HG03135 (cell line): ENCODE results near the gene TNFRSF11A.

ENCODE experiments used
- ATAC-seq: cut with Tn5 transposase; IDR thresholded peaks from one replicate; pipeline ENCODE4 v1.9.1; 2021; ENCODE audit warnings: mild to moderate bottlenecking, moderate library complexity; ENCODE audit not compliant: unreplicated experiment

The TNFRSF11A gene

DNA sequence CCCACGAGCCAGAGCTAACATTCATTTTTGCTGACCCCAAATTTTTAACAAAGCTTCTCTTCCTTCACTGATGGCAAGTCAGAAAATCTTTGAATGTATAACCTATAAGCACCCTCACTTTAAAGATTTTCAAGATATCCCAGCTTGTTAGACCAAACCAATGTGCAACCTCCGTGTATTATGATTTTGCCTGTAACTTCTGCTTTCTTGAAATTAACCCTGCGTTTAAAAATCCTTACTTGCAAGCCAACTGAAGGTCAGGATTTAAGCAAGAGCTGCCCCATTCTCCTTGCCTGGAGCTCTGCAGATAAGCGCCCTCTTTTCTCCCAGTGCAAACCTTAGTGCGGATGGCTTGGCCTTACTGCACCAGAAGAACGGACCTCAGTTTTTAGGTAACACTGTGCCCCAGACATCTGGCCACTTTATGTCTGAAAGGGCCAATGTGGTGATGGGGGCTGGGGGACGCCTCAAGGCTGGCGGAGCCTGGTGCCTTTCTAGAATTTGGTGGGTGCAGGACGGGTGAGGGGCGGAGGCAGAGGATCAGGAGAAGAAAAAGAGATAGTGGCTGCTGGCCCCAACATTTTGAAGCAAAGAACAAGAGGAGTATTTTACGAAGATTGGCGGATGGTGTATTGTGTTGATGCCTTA lies 805 bp upstream of the TNFRSF11A start:
- no peak for ATAC-seq

DNA sequence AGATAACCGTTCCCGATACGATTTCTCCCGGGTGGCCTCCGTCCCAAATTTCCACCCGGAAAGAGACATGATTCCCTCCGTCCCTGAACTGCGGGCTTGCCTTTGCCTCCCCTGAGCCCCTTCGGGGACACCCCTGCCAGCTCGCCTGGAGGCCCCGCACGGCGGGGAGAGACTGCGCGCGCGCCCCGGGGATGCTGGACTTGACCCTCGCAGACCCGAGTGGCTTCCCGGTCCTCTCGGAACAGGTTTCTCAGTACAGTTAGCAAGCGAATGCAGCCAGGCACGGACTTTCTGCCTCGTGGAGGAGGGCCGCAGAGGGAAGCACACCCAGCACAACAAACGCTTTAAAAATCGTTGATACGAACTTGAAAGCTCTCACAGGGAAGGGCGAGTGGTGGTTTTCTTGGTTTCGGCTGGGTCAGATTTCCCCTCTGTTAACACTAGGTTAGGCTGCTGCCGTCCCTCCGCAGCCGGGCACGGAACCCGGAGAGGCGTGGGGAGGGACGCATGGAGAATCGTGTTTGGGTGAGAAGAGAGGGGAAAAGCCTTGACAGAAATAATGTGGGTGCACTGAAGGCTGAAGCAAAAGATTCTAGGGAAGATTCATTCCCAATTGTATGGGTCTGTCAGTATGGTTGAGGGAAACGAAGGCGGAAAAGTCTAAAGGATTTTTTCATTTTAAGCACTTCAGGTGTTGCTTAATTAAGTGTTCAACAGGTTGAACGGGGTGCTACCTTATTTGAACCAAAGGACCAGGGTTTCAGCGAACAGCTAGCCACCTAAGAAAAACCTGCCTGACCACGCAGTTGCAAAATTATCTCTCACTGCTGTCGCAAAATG lies 916 bp downstream of the TNFRSF11A start:
- peak; percentile 25 for ATAC-seq

- no peak for ATAC-seq
Measured at GRCh38 chr18:62326646-62327348, 1.7 kb downstream of the TNFRSF11A start.

GRCh38 chr18:62327977-62328376 lies 2.9 kb downstream of the TNFRSF11A start:
- no peak for ATAC-seq

- ATAC-seq: no peak
Measured at GRCh38 chr18:62328586-62329525, 3.7 kb downstream of the TNFRSF11A start.

- ATAC-seq: no peak
Measured at GRCh38 chr18:62329691-62330454, 4.8 kb downstream of the TNFRSF11A start.

DNA sequence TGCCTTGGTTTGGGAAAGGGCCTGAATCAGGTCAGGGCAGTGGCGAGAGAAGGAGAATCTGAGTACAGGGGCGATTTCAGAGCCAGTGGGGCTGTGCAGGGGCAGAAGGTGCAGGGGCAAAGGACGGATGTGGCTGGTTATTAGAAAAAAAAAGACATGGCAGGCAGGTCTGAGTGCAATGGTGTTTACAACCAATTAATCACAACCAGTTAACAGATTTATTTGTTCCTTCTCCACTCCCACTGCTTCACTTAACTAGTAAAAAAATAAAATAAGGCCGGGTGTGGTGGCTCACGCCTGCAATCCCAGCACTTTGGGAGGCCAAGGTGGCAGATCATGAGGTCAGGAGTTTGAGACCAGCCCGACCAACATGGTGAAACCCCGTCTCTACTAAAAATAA lies 5.5 kb downstream of the TNFRSF11A start:
- ATAC-seq: no peak

DNA sequence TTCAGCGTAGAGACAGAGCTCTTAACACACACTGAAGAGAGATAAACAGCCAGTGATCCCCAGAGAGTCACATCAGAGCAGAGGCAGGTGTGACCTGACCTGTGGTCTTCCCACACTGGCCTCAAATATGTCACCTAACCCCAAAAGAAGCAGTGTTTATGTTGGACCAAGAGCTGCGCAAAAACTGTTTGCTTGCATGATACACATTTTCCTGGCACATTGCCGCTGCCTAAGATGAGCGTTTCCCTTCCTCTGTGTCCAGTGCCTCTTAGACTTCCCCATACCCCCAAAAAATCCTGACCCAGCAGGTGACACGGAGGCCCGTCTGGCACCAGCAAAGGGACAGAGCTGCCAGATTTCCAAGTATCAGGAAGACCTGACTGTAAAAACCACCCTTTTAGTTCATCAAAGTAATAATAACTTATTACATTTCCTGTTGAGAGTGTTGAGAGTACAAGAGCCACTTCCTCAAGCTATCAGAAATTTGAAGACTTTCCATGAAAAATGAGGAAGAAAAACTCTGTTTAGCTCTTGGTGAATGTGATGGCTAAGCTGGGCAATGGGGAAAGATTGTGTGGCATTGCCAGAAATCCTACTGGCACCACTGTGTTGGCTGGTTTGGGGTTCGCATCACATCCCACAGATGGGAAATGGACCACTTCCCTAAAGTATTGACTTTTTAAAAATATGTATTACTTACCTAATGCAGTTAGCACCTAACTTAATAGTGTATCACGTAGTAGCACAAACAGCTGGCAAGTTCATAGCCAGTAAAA lies 6.7 kb downstream of the TNFRSF11A start:
- ATAC-seq: no peak

- no peak for ATAC-seq
Measured at GRCh38 chr18:62332431-62332830, 7.3 kb downstream of the TNFRSF11A start.

DNA sequence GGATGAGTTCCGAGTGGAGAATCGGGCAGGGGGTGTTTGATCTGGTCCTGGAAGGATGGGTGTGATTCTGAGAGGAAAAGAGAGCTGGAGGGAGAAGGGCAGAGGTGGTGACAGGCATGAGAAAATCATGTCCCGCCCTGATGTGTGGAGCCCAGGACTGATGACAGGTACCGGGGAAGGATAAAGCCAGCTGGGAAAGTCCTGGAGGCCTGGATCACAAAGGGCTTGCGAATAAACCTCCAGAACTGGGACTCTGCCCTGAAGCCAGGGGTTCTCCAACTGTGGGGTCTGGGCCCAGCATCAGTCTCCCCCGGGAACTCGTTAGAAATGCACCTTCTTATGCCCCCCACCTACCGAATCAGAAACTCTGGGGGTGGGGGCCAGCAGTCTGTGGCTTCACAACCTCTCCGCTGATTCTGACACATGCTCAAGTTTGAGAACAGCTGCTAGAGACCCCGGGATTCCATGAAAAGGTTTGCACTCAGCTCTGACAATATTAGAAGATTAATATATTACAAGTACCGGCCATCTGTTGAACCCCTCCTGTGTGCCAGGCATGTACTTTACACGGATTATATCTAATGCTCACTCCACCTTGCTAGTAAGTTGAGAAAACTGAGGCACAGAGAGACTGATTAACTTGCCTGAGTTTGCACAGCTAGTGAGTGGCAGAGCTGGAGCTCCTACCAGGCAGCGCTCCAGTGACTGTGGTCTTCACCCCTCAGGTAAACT lies 8.0 kb downstream of the TNFRSF11A start:
- ATAC-seq: no peak

- ATAC-seq: no peak
Measured at GRCh38 chr18:62334120-62334519, 9.0 kb downstream of the TNFRSF11A start.

DNA sequence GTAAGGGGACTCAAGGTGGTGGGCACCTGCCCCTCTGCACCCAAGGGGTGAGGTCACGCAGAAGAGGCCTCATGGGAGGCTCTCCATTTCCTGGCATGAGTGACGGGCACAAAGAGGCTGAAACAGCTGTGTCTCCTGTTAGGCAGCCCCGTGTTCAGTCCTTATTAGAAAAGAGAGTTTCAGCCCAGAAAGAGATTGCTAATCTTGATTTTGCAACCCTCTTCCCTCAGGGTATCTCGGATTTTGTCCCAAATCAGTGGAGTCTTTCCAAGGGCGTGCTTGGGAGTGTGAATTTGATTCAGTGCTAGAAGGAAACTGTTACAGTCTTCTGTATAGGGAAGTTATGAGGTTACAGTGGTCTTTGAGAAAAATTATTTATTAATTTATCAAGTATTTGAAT lies 10.4 kb downstream of the TNFRSF11A start:
- no peak for ATAC-seq

- ATAC-seq: no peak
Measured at GRCh38 chr18:62336618-62337017, 11.5 kb downstream of the TNFRSF11A start.

GRCh38 chr18:62337336-62337735 lies 12.2 kb downstream of the TNFRSF11A start:
- no peak for ATAC-seq

GRCh38 chr18:62338446-62339105 lies 13.5 kb downstream of the TNFRSF11A start:
- no peak for ATAC-seq

DNA sequence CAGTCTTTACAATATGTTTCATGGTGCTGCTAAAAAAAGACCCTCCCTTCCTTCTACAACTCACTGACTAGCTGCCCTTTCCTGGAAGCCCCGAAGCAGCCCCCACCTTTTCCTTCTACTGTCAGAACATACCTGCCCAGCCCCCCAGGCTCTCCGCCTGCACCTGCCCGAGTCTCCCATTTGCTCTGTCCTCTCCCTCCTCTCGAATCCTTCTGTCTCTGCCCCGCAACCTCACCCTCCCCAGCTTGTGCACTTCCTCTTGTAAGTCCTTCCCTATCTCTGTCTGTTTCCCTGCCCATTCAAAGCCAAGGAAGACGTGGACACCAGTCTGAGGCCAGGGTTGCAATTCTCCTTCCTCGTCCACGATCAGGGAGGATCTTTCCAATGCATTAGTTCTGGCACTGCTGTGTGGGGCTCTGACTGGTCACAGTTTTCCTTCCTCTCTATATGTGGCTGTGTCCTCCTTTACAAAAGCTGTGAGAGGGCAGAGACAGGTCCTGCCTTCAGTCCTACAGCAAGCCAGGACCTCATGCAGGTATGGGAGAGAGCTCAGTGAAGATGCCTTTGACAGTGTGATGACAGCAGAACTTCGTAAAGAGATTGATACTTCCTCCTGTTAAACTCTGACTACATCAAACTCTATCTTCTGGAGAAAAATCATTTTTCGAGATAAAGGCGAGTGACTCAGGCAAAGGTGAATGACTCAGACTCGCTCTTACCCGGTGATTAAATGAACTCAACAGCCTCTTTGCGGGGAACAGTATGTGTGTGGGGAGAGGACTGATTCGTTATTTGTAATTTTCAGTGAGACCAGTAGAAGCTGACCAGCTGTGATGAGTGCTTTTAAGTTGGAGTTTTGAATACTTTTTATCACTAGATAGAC lies 14.2 kb downstream of the TNFRSF11A start:
- ATAC-seq: no peak

- no peak for ATAC-seq
Measured at GRCh38 chr18:62340996-62341395, 15.9 kb downstream of the TNFRSF11A start.
